ENCODE measurements around the gene ZNF248. TPM values are rescaled to one million over a fixed set of nuclear protein-coding genes. Genes with fewer than 3 reads are reported as not detected.

Gene ZNF248
- total RNA-seq, 1 experiment from 2014 or later, result 10.8 TPM

GRCh38 chr10:37737336-37737735 lies 120.1 kb downstream of the ZNF248 start:
- no peak overlapping the region for H3K4me3 Mint-ChIP-seq (ENCODE audit: low read depth, unreplicated experiment)
- no peak overlapping the region for H3K27ac Mint-ChIP-seq (ENCODE audit: unreplicated experiment)
- H3K27me3 Mint-ChIP-seq (ENCODE audit: unreplicated experiment), result no peaks in the 10 kb centered on the region
- no peaks in the 10 kb centered on the region for H3K9me3 Mint-ChIP-seq (ENCODE audit: low read depth, unreplicated experiment)
- no peaks in the 10 kb centered on the region for H3K36me3 Mint-ChIP-seq (ENCODE audit: insufficient read depth, unreplicated experiment)
- intact Hi-C loops (cut with micrococcal nuclease; ENCODE audit: unreplicated experiment), result no loop called here
- no peak for TF ChIP-seq CTCF (IDR thresholded peaks at IDR 0.05; ENCODE audit: unreplicated experiment)
- no peaks in the 10 kb centered on the region for H3K4me1 Mint-ChIP-seq (ENCODE audit: low read depth, unreplicated experiment)
- CTCF ChIA-PET, result no interaction called here
- no TSS peak for BruUV-seq (replicated peaks)
- DNase-seq, result no peak

- Mint-ChIP-seq H3K27me3 (ENCODE audit: unreplicated experiment) (no peaks in the 10 kb centered on the region), H3K4me3 (ENCODE audit: low read depth, unreplicated experiment) (no peak overlapping the region), H3K36me3 (ENCODE audit: insufficient read depth, unreplicated experiment) (no peaks in the 10 kb centered on the region), H3K27ac (ENCODE audit: unreplicated experiment) (no peak overlapping the region), H3K9me3 (ENCODE audit: low read depth, unreplicated experiment) (no peaks in the 10 kb centered on the region), H3K4me1 (ENCODE audit: low read depth, unreplicated experiment) (no peaks in the 10 kb centered on the region)
- no TSS peak for BruUV-seq (replicated peaks)
- CTCF ChIA-PET, result no interaction called here
- intact Hi-C loops (cut with micrococcal nuclease; ENCODE audit: unreplicated experiment), result no loop called here
- no peak for TF ChIP-seq CTCF (IDR thresholded peaks at IDR 0.05; ENCODE audit: unreplicated experiment)
- no peak for DNase-seq
Measured at GRCh38 chr10:37736120-37736519, 121.3 kb downstream of the ZNF248 start.

- no peak for TF ChIP-seq CTCF (IDR thresholded peaks at IDR 0.05; ENCODE audit: unreplicated experiment)
- CTCF ChIA-PET, result no interaction called here
- intact Hi-C loops (cut with micrococcal nuclease; ENCODE audit: unreplicated experiment), result no loop called here
- Mint-ChIP-seq H3K4me3 (ENCODE audit: low read depth, unreplicated experiment) (no peak overlapping the region), H3K27me3 (ENCODE audit: unreplicated experiment) (no peaks in the 10 kb centered on the region), H3K4me1 (ENCODE audit: low read depth, unreplicated experiment) (no peaks in the 10 kb centered on the region), H3K36me3 (ENCODE audit: insufficient read depth, unreplicated experiment) (no peaks in the 10 kb centered on the region), H3K27ac (ENCODE audit: unreplicated experiment) (no peak overlapping the region), H3K9me3 (ENCODE audit: low read depth, unreplicated experiment) (no peaks in the 10 kb centered on the region)
- no TSS peak for BruUV-seq (replicated peaks)
- DNase-seq, result no peak
Measured at GRCh38 chr10:37734971-37735370, 122.4 kb downstream of the ZNF248 start.

Other genes with a start within 250 kb of the ZNF248 start
- gene ZNF25, start 119.0 kb upstream of the ZNF248 start, total RNA-seq (2022), result 2.8 and 3.0 TPM in 2 replicates
- 19.0 and 21.7 TPM in 2 replicates for gene ZNF33A, start 153.1 kb upstream of the ZNF248 start, total RNA-seq (2022)
- gene ZNF37A, start 236.7 kb upstream of the ZNF248 start, total RNA-seq (2022), result 8.1 and 8.6 TPM in 2 replicates